Right atrium auricular region (tissue), 2 donors: Measurements from ENCODE around the gene MSMP. TPM values are rescaled to one million over a fixed set of nuclear protein-coding genes. Genes with fewer than 3 reads are reported as not detected.

Experiments
- DNase-seq: peaks from one replicate; pipeline ENCODE4 v3.0.0-alpha.2; 2019; ENCODE audit warnings: low spot score
- H3K27ac ChIP-seq, 2 donors: fragments of 200-600 bp; sonication (generic); 1 replicate in 1 of 2; 2 replicates in 1 of 2; pipeline ENCODE4 v1.5.1; 2016 to 2019
- H3K27me3 ChIP-seq, 2 donors: fragments of 200-600 bp; sonication (generic); one replicate each; pipeline versions ENCODE4 v1.5.1 to v1.6.0; 2017 to 2019
- H3K36me3 ChIP-seq: fragments of 200-600 bp; sonication (generic); one replicate; pipeline ENCODE4 v1.5.1; 2016
- H3K4me1 ChIP-seq, 2 donors: fragments of 200-600 bp; sonication (generic); one replicate each; pipeline versions ENCODE4 v1.5.1 to v1.6.0; 2017 to 2019
- H3K4me3 ChIP-seq, 2 donors: fragments of 200-600 bp; sonication (generic); 1 replicate in 1 of 2; 2 replicates in 1 of 2; pipeline ENCODE4 v1.5.1; 2017 to 2019; ENCODE audit warnings: mild to moderate bottlenecking in 1 of 2, moderate library complexity in 1 of 2
- H3K9me3 ChIP-seq, 2 donors: fragments of 200-600 bp; sonication (generic); one replicate each; pipeline ENCODE4 v1.5.1; 2019
- microRNA-seq, 2 donors: library from miRNA; unstranded; fragments of <30 nt; microRNA quantifications; one replicate each; pipeline ENCODE4, GENCODE V29; 2016 to 2017; ENCODE audit warnings: borderline number of aligned reads in 2 of 2, borderline replicate concordance in 1 of 2
- total RNA-seq, 2 donors: library from RNA; depleted of rRNA; stranded (reverse); fragments of >200 nt; gene quantifications; one replicate each; pipeline ENCODE4 v1.1.0, GENCODE V29; 2016
- TF ChIP-seq, protein P1 (sequence below), 2 donors: fragments of 200-600 bp; sonication (generic); IDR thresholded peaks; one replicate each; pipeline ENCODE4 v1.5.1; 2019; ENCODE audit warnings: antibody characterized with exemption in 2 of 2

Gene MSMP
- total RNA-seq, 2 donors from 2014 or later = not detected

DNA sequence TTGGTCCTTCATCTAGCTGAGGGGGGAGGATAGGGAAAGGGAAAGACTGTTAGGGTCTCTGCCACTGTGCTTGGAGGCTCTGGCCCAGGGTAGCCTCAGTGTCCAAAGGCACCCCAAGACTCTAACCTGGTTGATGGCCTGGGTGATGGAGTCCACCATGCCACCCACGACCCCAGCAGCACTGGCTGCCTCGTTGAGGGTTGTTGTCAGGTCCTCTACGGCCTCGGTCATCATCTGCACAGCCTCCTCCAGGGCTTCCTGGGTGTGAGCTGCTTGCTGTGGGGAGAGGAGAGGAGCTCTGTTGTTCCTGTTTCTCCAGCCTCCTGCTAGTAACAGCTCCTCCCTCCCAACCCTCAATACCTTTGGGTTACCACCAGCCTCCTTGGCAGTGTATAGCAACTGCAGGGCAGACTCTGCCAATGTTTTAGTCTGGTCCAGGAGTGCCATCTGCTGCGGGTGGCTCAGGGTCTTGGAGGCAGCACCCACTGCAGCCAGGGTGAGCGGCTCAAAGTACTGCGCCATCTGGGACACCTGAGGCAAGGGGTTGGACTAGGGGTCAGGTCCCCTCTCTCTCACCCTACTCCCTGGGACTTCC lies 48.1 kb downstream of the MSMP start:
- Histone ChIP-seq H3K4me3 (no peak overlapping the region), H3K9me3 (no peaks in the 10 kb centered on the region), H3K27me3 (no peaks in the 10 kb centered on the region), H3K27ac (no peak overlapping the region), H3K4me1 (peaks cover 0 to 13% of the 10 kb centered on the region in 2 donors), H3K36me3 (peaks cover 99% of the 10 kb centered on the region)
- DNase-seq = no peak
- TF ChIP-seq, protein P1, sequence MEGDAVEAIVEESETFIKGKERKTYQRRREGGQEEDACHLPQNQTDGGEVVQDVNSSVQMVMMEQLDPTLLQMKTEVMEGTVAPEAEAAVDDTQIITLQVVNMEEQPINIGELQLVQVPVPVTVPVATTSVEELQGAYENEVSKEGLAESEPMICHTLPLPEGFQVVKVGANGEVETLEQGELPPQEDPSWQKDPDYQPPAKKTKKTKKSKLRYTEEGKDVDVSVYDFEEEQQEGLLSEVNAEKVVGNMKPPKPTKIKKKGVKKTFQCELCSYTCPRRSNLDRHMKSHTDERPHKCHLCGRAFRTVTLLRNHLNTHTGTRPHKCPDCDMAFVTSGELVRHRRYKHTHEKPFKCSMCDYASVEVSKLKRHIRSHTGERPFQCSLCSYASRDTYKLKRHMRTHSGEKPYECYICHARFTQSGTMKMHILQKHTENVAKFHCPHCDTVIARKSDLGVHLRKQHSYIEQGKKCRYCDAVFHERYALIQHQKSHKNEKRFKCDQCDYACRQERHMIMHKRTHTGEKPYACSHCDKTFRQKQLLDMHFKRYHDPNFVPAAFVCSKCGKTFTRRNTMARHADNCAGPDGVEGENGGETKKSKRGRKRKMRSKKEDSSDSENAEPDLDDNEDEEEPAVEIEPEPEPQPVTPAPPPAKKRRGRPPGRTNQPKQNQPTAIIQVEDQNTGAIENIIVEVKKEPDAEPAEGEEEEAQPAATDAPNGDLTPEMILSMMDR (IDR thresholded peaks at IDR 0.05) = no peak

- H3K4me1 ChIP-seq = peaks cover 0 to 17% of the 10 kb centered on the region in 2 donors
- no peaks in the 10 kb centered on the region for H3K27me3 ChIP-seq
- no peak overlapping the region for H3K4me3 ChIP-seq
- peaks cover 99% of the 10 kb centered on the region for H3K36me3 ChIP-seq
- DNase-seq = no peak
- TF ChIP-seq, protein P1 (IDR thresholded peaks at IDR 0.05) = no peak
- H3K27ac ChIP-seq = peak overlapping the region in 1 of 2 donors; percentile 10
- no peaks in the 10 kb centered on the region for H3K9me3 ChIP-seq
Observed at GRCh38 chr9:35705372-35705771, 48.7 kb downstream of the MSMP start.

DNA sequence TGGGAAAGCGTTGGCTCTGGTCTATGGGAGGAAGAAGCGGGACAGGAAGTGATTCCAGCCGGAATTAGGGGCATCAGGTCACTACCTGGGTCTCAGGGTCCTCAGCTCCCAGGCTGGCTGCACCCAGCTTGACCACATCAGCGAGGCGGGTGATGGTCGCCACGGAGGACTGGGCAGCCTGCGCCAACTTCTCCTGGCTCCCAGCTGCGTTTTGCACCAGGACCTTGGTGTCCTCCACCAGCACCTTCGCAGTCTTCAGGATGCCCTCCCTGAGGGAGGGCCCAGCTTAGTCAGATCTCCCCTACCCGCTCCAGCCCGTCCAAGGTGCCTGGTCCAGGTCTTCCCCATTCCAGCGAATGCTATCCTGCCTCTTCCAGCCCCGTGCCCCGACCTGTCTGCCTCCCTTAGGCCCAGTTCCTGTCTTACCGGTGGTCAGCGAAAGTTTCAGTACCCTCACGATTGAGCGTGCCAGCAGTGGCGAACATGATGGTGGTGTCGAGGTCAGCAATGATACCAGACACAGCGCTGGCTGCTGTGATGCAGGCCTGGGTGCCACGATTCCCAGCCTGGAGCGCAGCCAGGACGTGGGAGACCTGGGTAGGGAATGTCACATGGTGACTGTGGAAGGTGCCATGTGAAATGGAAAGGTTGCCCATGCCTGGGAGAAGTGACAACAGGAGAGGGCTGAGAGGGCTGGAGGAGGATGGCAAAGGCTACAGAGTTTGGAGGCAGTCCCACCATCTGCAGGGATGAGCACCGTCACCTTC lies 50.0 kb downstream of the MSMP start:
- Histone ChIP-seq H3K9me3 (no peaks in the 10 kb centered on the region), H3K27me3 (no peaks in the 10 kb centered on the region), H3K4me1 (peaks cover 0 to 21% of the 10 kb centered on the region in 2 donors), H3K27ac (peak overlapping the region; percentile 12 to 45), H3K36me3 (peaks cover 100% of the 10 kb centered on the region), H3K4me3 (no peak overlapping the region)
- TF ChIP-seq, protein P1 (IDR thresholded peaks at IDR 0.05) = no peak
- DNase-seq = no peak

Small RNA genes lying within 50 kb of the gene (microRNA-seq; reads per million reads assigned to microRNA genes)
- gene MIR6852 = 0 to 0.71 reads per million in 2 donors
- 0.71 to 1.4 reads per million in 2 donors for gene MIR6853

Other genes with a start within 250 kb of the MSMP start
- 10 to 100 TPM; 16.5 to 28.0 TPM for gene TESK1, start 149.0 kb downstream of the MSMP start, total RNA-seq
- 1 to 10 TPM in 1 of 2 donors, under 1 TPM in 1; 0.79 to 1.3 TPM for gene CD72, start 135.9 kb downstream of the MSMP start, total RNA-seq
- gene SIT1, start 103.3 kb downstream of the MSMP start, total RNA-seq = under 1 TPM in 1 of 2 donors, not detected in 1; 0.55 TPM
- gene RMRP, start 96.3 kb downstream of the MSMP start, total RNA-seq = 100 to 1,000 TPM in 1 of 2 donors, not detected in 1; 431 TPM
- gene CCDC107, start 96.0 kb downstream of the MSMP start, total RNA-seq = 10 to 100 TPM; 38.5 to 64.3 TPM
- under 1 TPM in 1 of 2 donors, not detected in 1; 0.44 TPM for gene ARHGEF39, start 89.1 kb downstream of the MSMP start, total RNA-seq
- gene CA9, start 80.3 kb downstream of the MSMP start, total RNA-seq = 1 to 10 TPM; 5.5 to 5.9 TPM
- gene TPM2, start 64.4 kb downstream of the MSMP start, total RNA-seq = 100 to 1,000 TPM; 599 to 915 TPM
- 100 to 1,000 TPM; 273 to 370 TPM for gene TLN1, start 22.1 kb downstream of the MSMP start, total RNA-seq
- gene CREB3, start 21.6 kb downstream of the MSMP start, total RNA-seq = 10 to 100 TPM; 34.6 to 48.5 TPM
- gene GBA2, start 5.0 kb downstream of the MSMP start, total RNA-seq = 10 to 100 TPM; 64.1 to 76.3 TPM
- 10 to 100 TPM; 21.3 to 25.7 TPM for gene RGP1, start 5.0 kb downstream of the MSMP start, total RNA-seq
- 10 to 100 TPM; 17.7 to 27.2 TPM for gene NPR2, start 37.3 kb upstream of the MSMP start, total RNA-seq
- 1 to 10 TPM; 1.6 to 4.1 TPM for gene SPAG8, start 58.0 kb upstream of the MSMP start, total RNA-seq
- 10 to 100 TPM; 31.3 to 35.0 TPM for gene HINT2, start 60.8 kb upstream of the MSMP start, total RNA-seq
- not detected for gene FAM221B, start 74.5 kb upstream of the MSMP start, total RNA-seq
- 10 to 100 TPM; 10.3 TPM for gene TMEM8B, start 75.0 kb upstream of the MSMP start, total RNA-seq
- not detected for gene OR13J1, start 116.1 kb upstream of the MSMP start, total RNA-seq
- gene HRCT1, start 151.9 kb upstream of the MSMP start, total RNA-seq = 10 to 100 TPM in 1 of 2 donors, 1 to 10 TPM in 1; 4.9 to 12.5 TPM
- 1 to 10 TPM; 3.8 to 6.3 TPM for gene SPAAR, start 155.2 kb upstream of the MSMP start, total RNA-seq
- not detected for gene OR2S2, start 203.9 kb upstream of the MSMP start, total RNA-seq